MM.1S (cell line): ENCODE results near the gene RYK.
A peak's percentile ranks its signal among the peaks of the same experiment; 100 is the strongest.

ENCODE experiments used
- DNase-seq: peaks from one replicate; pipeline ENCODE4 v3.0.0-alpha.2; 2015
- H2AFZ ChIP-seq: fragments of 300-600 bp; sonication (generic); 2 replicates; pipeline ENCODE4 v1.6.0; 2016; ENCODE audit warnings: antibody characterized with exemption, low read length
- H3F3A ChIP-seq: fragments of 300-600 bp; sonication (generic); 2 replicates; pipeline ENCODE4 v1.6.1; 2016; ENCODE audit warnings: mild to moderate bottlenecking, antibody characterized with exemption, low read length, moderate library complexity, mixed read lengths; ENCODE audit not compliant: insufficient read depth
- H3K27ac ChIP-seq: fragments of 300-600 bp; sonication (generic); 2 replicates; pipeline ENCODE4 v1.5.1; 2016; ENCODE audit warnings: mild to moderate bottlenecking, low read length
- H3K27me3 ChIP-seq: fragments of 300-600 bp; sonication (generic); replicated peaks from 2 replicates; pipeline ENCODE4 v1.6.0; 2016; ENCODE audit warnings: low read length; ENCODE audit not compliant: insufficient read depth
- H3K36me3 ChIP-seq: fragments of 300-600 bp; sonication (generic); replicated peaks from 2 replicates; pipeline ENCODE4 v1.6.1; 2016; ENCODE audit warnings: mild to moderate bottlenecking, low read length, mixed read lengths; ENCODE audit not compliant: insufficient read depth
- H3K4me1 ChIP-seq: fragments of 300-600 bp; sonication (generic); 2 replicates; pipeline ENCODE4 v1.6.1; 2016; ENCODE audit warnings: low read length, mixed read lengths
- H3K4me2 ChIP-seq: fragments of 300-600 bp; sonication (generic); 2 replicates; pipeline ENCODE4 v1.6.0; 2016; ENCODE audit warnings: low read depth, low read length
- H3K4me3 ChIP-seq: fragments of 300-600 bp; sonication (generic); 2 replicates; pipeline ENCODE4 v1.5.1; 2016; ENCODE audit warnings: low read length, mixed read lengths
- H3K79me2 ChIP-seq: fragments of 300-600 bp; sonication (generic); 2 replicates; pipeline ENCODE4 v1.6.1; 2016; ENCODE audit warnings: mixed run types, low read length, mixed read lengths
- H3K9ac ChIP-seq: fragments of 300-600 bp; sonication (generic); 2 replicates; pipeline ENCODE4 v1.6.1; 2016; ENCODE audit warnings: low read length, mixed read lengths
- H3K9me2 ChIP-seq: fragments of 300-600 bp; sonication (generic); replicated peaks from 2 replicates; pipeline ENCODE4 v1.6.1; 2016; ENCODE audit warnings: mild to moderate bottlenecking, low read length, mixed read lengths; ENCODE audit not compliant: insufficient read depth
- H3K9me3 ChIP-seq: fragments of 300-600 bp; sonication (generic); replicated peaks from 2 replicates; pipeline ENCODE4 v1.6.1; 2016; ENCODE audit warnings: mild to moderate bottlenecking, low read length, mixed read lengths; ENCODE audit not compliant: insufficient read depth
- H4K20me1 ChIP-seq: fragments of 300-600 bp; sonication (generic); 2 replicates; pipeline ENCODE4 v1.6.1; 2016; ENCODE audit warnings: mild to moderate bottlenecking, low read length, moderate library complexity, mixed read lengths; ENCODE audit not compliant: insufficient read depth
- EZH2 ChIP-seq: fragments of 300-600 bp; sonication (generic); optimal IDR thresholded peaks from 2 replicates; pipeline ENCODE3; 2017; ENCODE audit warnings: low read depth, mild to moderate bottlenecking, antibody characterized with exemption, low read length, mixed read lengths
- EZH2phosphoT487 ChIP-seq: fragments of 300-600 bp; sonication (generic); IDR thresholded peaks from 2 replicates; pipeline ENCODE4 v1.6.1; 2018; ENCODE audit warnings: antibody characterized with exemption, low read length
- TF ChIP-seq, protein P1 (sequence below): fragments of 300-600 bp; sonication (generic); IDR thresholded peaks from 2 replicates; pipeline ENCODE4 v1.5.1; 2016; ENCODE audit warnings: antibody characterized with exemption, low read length, mixed read lengths

The RYK gene

DNA sequence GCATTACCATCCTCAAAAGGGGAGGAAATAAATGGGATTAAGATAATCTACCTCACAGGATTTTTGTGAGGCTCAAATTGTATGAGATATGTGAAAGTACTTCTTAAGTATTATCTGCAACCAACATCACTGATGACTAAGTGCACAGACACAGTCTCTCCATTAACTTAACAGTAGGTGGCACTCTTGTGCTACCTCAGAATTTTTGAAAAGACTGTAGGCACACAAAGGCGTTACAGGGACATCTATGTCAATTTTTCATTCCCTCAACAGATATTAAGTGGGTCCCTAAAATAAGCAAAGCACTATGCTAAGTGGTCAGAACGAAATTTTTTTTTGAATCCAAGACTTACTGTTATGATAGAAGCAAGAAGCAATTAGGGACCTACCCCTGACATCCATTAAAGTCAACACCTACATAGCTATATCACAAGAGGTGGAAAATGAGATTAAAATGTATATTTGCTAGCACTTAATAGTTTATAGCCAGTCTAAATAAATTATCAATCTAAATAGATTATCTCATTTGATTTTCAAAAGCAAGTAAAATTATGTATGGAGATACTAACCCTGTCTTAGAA lies 52.9 kb downstream of the RYK start:
- TF ChIP-seq EZH2 (no peak), EZH2phosphoT487 (no peak)
- TF ChIP-seq, protein P1, sequence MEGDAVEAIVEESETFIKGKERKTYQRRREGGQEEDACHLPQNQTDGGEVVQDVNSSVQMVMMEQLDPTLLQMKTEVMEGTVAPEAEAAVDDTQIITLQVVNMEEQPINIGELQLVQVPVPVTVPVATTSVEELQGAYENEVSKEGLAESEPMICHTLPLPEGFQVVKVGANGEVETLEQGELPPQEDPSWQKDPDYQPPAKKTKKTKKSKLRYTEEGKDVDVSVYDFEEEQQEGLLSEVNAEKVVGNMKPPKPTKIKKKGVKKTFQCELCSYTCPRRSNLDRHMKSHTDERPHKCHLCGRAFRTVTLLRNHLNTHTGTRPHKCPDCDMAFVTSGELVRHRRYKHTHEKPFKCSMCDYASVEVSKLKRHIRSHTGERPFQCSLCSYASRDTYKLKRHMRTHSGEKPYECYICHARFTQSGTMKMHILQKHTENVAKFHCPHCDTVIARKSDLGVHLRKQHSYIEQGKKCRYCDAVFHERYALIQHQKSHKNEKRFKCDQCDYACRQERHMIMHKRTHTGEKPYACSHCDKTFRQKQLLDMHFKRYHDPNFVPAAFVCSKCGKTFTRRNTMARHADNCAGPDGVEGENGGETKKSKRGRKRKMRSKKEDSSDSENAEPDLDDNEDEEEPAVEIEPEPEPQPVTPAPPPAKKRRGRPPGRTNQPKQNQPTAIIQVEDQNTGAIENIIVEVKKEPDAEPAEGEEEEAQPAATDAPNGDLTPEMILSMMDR, result peak; percentile 77
- no peaks in the 10 kb centered on the region for H3K36me3 ChIP-seq

DNA sequence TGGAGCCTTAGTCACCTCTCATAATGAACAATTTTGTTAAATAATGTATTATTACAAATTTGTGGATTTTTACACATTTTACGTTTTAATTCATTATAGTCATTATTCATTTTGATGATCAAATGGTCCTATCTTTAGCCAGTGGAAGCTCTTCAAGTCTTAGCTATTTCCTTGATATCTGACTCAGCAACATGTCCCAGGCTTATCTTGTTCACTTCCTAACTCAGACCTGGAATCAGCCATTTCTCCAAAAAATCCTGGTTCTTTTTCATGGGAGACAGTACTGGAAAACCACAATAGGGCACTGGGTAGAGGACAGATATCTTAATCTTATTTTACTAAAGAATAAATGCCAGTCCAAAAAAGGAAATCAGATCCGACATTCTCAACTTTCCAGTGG lies 56.4 kb downstream of the RYK start:
- Histone ChIP-seq H2AFZ (no peak overlapping the region), H3K27ac (no peak overlapping the region), H4K20me1 (no peaks in the 10 kb centered on the region), H3F3A (no peaks in the 10 kb centered on the region), H3K9ac (no peak overlapping the region), H3K79me2 (no peaks in the 10 kb centered on the region), H3K36me3 (no peaks in the 10 kb centered on the region), H3K4me2 (no peak overlapping the region), H3K4me1 (no peaks in the 10 kb centered on the region), H3K4me3 (no peak overlapping the region), H3K9me2 (no peaks in the 10 kb centered on the region), H3K9me3 (no peaks in the 10 kb centered on the region), H3K27me3 (no peaks in the 10 kb centered on the region)
- TF ChIP-seq, protein P1, result no peak
- no peak for TF ChIP-seq EZH2
- no peak for TF ChIP-seq EZH2phosphoT487
- DNase-seq, result no peak

More for the DNA sequence above, 52.9 kb downstream of the RYK start:
- no peak overlapping the region for H3K4me3 ChIP-seq
- no peaks in the 10 kb centered on the region for H3K4me1 ChIP-seq
- H3K27me3 ChIP-seq, result no peaks in the 10 kb centered on the region
- H4K20me1 ChIP-seq, result no peaks in the 10 kb centered on the region
- no peaks in the 10 kb centered on the region for H3F3A ChIP-seq
- peak; percentile 59 for DNase-seq
- H2AFZ ChIP-seq, result no peak overlapping the region
- no peaks in the 10 kb centered on the region for H3K79me2 ChIP-seq
- H3K27ac ChIP-seq, result no peak overlapping the region
- H3K9me3 ChIP-seq, result no peaks in the 10 kb centered on the region
- no peak overlapping the region for H3K4me2 ChIP-seq
- H3K9me2 ChIP-seq, result no peaks in the 10 kb centered on the region
- H3K9ac ChIP-seq, result no peak overlapping the region

- H3K9me2 ChIP-seq, result no peaks in the 10 kb centered on the region
- H3K4me2 ChIP-seq, result no peak overlapping the region
- no peaks in the 10 kb centered on the region for H3K4me1 ChIP-seq
- H3K4me3 ChIP-seq, result no peak overlapping the region
- H4K20me1 ChIP-seq, result no peaks in the 10 kb centered on the region
- no peaks in the 10 kb centered on the region for H3F3A ChIP-seq
- DNase-seq, result no peak
- no peak overlapping the region for H3K27ac ChIP-seq
- TF ChIP-seq EZH2 (no peak), EZH2phosphoT487 (no peak)
- TF ChIP-seq, protein P1, result no peak
- H2AFZ ChIP-seq, result no peak overlapping the region
- no peaks in the 10 kb centered on the region for H3K36me3 ChIP-seq
- H3K79me2 ChIP-seq, result no peaks in the 10 kb centered on the region
- no peak overlapping the region for H3K9ac ChIP-seq
- no peaks in the 10 kb centered on the region for H3K27me3 ChIP-seq
- H3K9me3 ChIP-seq, result no peaks in the 10 kb centered on the region
Measured at GRCh38 chr3:134190250-134190649, 60.4 kb downstream of the RYK start.
